LoVo (cell line): ENCODE measurements around the gene VPS13D.

Experiments
- DNase-seq: peaks from one replicate; pipeline ENCODE4 v3.0.0-alpha.2; 2016; ENCODE audit warnings: low spot score

VPS13D gene

GRCh38 chr1:12426030-12426429, 196.2 kb downstream of the VPS13D start:
- no peak for DNase-seq

GRCh38 chr1:12428334-12428733, 198.5 kb downstream of the VPS13D start:
- no peak for DNase-seq

GRCh38 chr1:12430525-12430924, 200.7 kb downstream of the VPS13D start:
- DNase-seq: no peak

- DNase-seq: no peak
These were observed 203.1 kb downstream of the VPS13D start for GRCh38 chr1:12432897-12433296.

GRCh38 chr1:12433323-12434053, 203.7 kb downstream of the VPS13D start:
- DNase-seq: no peak

- no peak for DNase-seq
These were observed 204.3 kb downstream of the VPS13D start for GRCh38 chr1:12434174-12434573.

GRCh38 chr1:12434686-12435085, 204.9 kb downstream of the VPS13D start:
- DNase-seq: no peak

GRCh38 chr1:12435639-12436344, 206.0 kb downstream of the VPS13D start:
- no peak for DNase-seq

GRCh38 chr1:12436345-12436658, 206.5 kb downstream of the VPS13D start:
- no peak for DNase-seq

GRCh38 chr1:12436817-12437599, 207.2 kb downstream of the VPS13D start:
- no peak for DNase-seq

- DNase-seq: no peak
These were observed 207.8 kb downstream of the VPS13D start for GRCh38 chr1:12437629-12438028.

GRCh38 chr1:12438349-12438924, 208.6 kb downstream of the VPS13D start:
- DNase-seq: no peak

- no peak for DNase-seq
These were observed 209.2 kb downstream of the VPS13D start for GRCh38 chr1:12439073-12439472.

- DNase-seq: no peak
These were observed 211.7 kb downstream of the VPS13D start for GRCh38 chr1:12441414-12442105.

- DNase-seq: no peak
These were observed 212.4 kb downstream of the VPS13D start for GRCh38 chr1:12442217-12442616.

- no peak for DNase-seq
These were observed 213.3 kb downstream of the VPS13D start for GRCh38 chr1:12443151-12443550.

GRCh38 chr1:12444329-12444841, 214.6 kb downstream of the VPS13D start:
- DNase-seq: no peak

- no peak for DNase-seq
These were observed 215.4 kb downstream of the VPS13D start for GRCh38 chr1:12445257-12445656.

GRCh38 chr1:12446593-12446992, 216.8 kb downstream of the VPS13D start:
- DNase-seq: no peak

GRCh38 chr1:12447307-12447706, 217.5 kb downstream of the VPS13D start:
- no peak for DNase-seq

- no peak for DNase-seq
These were observed 218.1 kb downstream of the VPS13D start for GRCh38 chr1:12447849-12448312.

- no peak for DNase-seq
These were observed 218.9 kb downstream of the VPS13D start for GRCh38 chr1:12448746-12449177.
